GM19043 (cell line): ENCODE results near the gene PI16.
"Not testable (repeated sequence)": the region's sequence is repeated elsewhere in the genome, so short reads cannot be mapped to it uniquely, and the experiment has no call there.

ENCODE experiments used
- ATAC-seq: cut with Tn5 transposase; IDR thresholded peaks from one replicate; pipeline ENCODE4 v1.9.1; 2021; ENCODE audit warnings: low read depth; ENCODE audit not compliant: unreplicated experiment

PI16 gene

GRCh38 chr6:36927691-36928546 lies 26.6 kb upstream of the PI16 start:
- no peak for ATAC-seq

- no peak for ATAC-seq
Observed at GRCh38 chr6:36928547-36928918, 26.0 kb upstream of the PI16 start.

GRCh38 chr6:36929152-36929551 lies 25.4 kb upstream of the PI16 start:
- ATAC-seq = no peak

- ATAC-seq = no peak
Observed at GRCh38 chr6:36929607-36930006, 24.9 kb upstream of the PI16 start.

GRCh38 chr6:36930483-36930882 lies 24.1 kb upstream of the PI16 start:
- ATAC-seq = no peak

- ATAC-seq = no peak
Observed at GRCh38 chr6:36933102-36933501, 21.4 kb upstream of the PI16 start.

GRCh38 chr6:36933519-36933918 lies 21.0 kb upstream of the PI16 start:
- no peak for ATAC-seq

- no peak for ATAC-seq
Observed at GRCh38 chr6:36934901-36935300, 19.6 kb upstream of the PI16 start.

GRCh38 chr6:36936824-36937223 lies 17.7 kb upstream of the PI16 start:
- ATAC-seq = no peak

- ATAC-seq = no peak
Observed at GRCh38 chr6:36937896-36938295, 16.6 kb upstream of the PI16 start.

- ATAC-seq = no peak
Observed at GRCh38 chr6:36938536-36938935, 16.0 kb upstream of the PI16 start.

GRCh38 chr6:36939005-36939404 lies 15.5 kb upstream of the PI16 start:
- not testable (repeated sequence) for ATAC-seq

GRCh38 chr6:36940027-36940426 lies 14.5 kb upstream of the PI16 start:
- ATAC-seq = no peak

- ATAC-seq = not testable (repeated sequence)
Observed at GRCh38 chr6:36941561-36941960, 13.0 kb upstream of the PI16 start.

- not testable (repeated sequence) for ATAC-seq
Observed at GRCh38 chr6:36942329-36942728, 12.2 kb upstream of the PI16 start.

GRCh38 chr6:36944650-36945049 lies 9.9 kb upstream of the PI16 start:
- ATAC-seq = no peak

GRCh38 chr6:36945301-36945700 lies 9.2 kb upstream of the PI16 start:
- ATAC-seq = no peak

- ATAC-seq = no peak
Observed at GRCh38 chr6:36946526-36946925, 8.0 kb upstream of the PI16 start.

- ATAC-seq = no peak
Observed at GRCh38 chr6:36947570-36948351, 6.8 kb upstream of the PI16 start.

- not testable (repeated sequence) for ATAC-seq
Observed at GRCh38 chr6:36949076-36949475, 5.5 kb upstream of the PI16 start.

GRCh38 chr6:36949636-36950035 lies 4.9 kb upstream of the PI16 start:
- no peak for ATAC-seq

- no peak for ATAC-seq
Observed at GRCh38 chr6:36953931-36954261, 642 bp upstream of the PI16 start.
